MV-4-11 (cell line): Measurements from ENCODE around the gene STYXL1.
"Not testable (repeated sequence)": the region's sequence is repeated elsewhere in the genome, so short reads cannot be mapped to it uniquely, and the experiment has no call there.

Source experiments
- DNase-seq: peaks from one replicate; lab custom pipeline; 2025; lab: John Stamatoyannopoulos, UW

STYXL1 gene

GRCh38 chr7:76065016-76065612, 17.3 kb upstream of the STYXL1 start:
- no peak for DNase-seq

DNA sequence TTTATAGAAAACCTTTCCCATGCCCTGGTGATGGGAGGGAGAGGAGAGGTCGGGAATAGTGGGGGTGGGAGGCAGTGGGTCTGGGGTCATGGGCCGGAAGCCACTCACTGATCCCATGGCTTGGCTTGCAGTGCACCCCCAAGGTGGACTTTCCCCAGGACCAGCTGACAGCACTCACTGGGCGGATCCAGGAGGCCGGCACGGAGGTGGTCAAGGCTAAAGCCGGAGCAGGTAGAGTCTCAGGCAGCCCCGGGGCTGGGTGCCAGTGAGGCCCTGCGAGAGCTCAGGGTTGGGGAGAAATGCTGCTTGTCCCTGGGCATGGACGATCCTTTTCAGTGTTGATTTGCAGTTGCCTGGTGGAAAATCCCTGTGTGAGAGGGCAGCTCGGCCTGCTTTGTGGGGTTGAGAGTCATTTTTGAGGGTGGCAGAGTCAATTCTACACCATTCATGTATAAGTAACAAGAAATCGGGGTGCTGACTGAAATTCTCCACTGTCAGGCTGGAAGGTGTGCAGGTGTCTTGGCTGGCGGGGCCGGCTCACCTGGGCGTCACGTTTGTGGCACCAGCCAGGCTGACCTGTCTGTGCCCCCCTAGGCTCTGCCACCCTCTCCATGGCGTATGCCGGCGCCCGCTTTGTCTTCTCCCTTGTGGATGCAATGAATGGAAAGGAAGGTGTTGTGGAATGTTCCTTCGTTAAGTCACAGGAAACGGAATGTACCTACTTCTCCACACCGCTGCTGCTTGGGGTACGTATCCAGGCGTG, 16.6 kb upstream of the STYXL1 start:
- no peak for DNase-seq

GRCh38 chr7:76063525-76063924, 15.7 kb upstream of the STYXL1 start:
- no peak for DNase-seq

DNA sequence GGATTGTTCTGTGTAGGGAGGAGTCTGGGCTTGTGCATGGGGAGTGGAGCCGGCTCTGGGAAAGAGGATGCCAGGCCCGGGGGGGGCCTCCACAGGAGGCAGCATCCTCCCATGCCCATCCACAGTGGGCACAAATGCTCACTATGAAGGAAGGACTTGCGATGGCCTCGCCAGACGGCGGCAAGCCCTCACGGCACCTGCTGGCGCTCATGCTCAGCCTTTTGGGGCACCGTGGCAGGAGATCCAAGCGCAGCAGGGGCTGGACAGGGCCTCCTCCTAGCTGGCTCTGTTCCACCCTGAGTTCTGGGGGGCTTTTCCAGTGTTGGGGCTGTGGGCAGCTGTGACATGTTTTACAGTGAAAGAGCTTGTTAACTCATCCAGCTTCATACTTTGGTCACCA, 15.3 kb upstream of the STYXL1 start:
- no peak for DNase-seq

DNA sequence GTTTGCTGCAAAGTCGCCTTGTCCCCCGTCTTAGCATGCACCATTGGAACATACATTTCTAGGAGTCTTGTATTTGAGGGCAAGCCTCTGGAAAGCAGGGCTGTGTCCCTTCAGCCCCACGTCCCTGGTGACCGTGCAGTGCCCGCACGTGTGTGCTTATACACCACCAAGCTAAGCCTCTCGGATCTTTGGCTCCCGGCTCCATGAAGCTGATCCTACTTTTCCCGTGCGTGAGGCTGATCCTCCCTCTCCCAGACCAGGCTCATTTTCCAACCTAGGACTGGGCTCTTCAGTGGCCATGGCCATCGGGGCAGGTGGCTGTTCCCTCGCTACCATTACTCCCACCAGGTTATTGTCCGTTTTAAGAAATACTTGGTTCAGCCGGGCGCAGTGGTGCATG, 14.5 kb upstream of the STYXL1 start:
- DNase-seq, result no peak

GRCh38 chr7:76060842-76061241, 13.0 kb upstream of the STYXL1 start:
- DNase-seq, result no peak

DNA sequence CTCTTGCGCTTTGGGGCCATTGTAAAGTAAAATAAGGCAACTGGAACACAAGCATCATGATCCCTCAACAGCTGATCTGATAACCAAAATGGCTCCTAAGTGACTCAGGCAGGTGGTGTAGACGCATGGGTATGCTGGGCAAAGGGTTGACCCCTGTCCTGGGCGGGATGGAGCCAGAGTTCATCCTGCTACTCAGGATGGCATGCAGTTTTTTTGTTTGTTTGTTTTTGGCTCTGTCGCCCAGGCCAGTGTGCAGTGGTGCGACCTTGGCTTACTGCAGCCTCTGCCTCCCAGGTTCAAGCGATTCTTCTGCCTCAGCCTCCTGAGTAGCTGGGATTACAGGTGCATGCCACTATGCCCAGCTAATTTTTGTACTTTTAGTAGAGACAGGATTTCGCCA, 10.9 kb upstream of the STYXL1 start:
- not testable (repeated sequence) for DNase-seq

DNA sequence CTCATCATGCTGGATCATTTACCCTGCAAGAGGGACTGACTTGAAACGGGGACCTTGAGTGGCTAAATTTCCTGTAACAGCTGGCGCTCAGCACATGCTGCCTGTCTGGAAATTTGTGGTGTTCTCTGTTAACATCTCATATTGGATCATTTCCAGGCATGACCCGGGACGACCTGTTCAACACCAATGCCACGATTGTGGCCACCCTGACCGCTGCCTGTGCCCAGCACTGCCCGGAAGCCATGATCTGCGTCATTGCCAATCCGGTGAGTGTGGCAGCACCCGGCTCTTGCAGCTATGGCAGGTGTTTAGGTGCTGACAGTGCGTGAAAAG, 10.0 kb upstream of the STYXL1 start:
- DNase-seq, result no peak

DNA sequence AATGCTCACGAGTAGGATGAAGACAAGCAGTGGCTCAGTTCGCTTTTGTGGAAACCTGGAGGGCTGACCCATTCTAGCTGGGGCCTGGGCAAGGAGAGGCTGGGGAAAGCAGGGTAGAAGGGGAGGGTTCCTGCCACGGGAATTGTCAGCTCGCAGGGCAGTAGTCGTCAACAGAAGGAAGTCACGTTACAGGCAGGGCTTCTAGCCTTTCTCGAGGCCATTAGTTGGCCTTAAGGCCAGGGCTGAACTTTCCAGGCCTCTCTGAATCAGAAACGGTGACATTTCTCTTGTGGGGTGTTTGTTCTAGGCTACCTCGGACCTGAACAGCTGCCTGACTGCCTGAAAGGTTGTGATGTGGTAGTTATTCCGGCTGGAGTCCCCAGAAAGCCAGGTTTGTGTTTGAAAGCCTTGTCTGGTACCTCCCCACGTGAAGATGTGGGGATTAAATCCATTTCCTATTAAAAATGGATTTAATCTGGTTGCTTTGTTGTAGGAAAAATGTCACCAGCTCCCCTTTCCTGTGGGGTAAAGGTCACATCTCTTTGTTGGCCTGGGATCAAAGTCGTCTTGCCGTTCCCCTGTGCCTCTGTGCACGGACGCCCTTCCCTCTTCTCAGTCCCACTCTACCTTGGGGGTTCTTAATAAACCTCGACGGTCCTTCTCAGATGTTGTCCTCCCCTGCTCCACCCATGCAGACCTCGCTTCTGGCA, 9.5 kb upstream of the STYXL1 start:
- no peak for DNase-seq

GRCh38 chr7:76056241-76056640, 8.4 kb upstream of the STYXL1 start:
- no peak for DNase-seq

- DNase-seq, result peak; percentile 91
These were observed 6.6 kb upstream of the STYXL1 start for GRCh38 chr7:76054123-76055120.

- no peak for DNase-seq
These were observed 5.7 kb upstream of the STYXL1 start for GRCh38 chr7:76053461-76053860.

GRCh38 chr7:76052681-76053080, 4.9 kb upstream of the STYXL1 start:
- DNase-seq, result not testable (repeated sequence)

GRCh38 chr7:76051840-76052239, 4.0 kb upstream of the STYXL1 start:
- DNase-seq, result no peak

- no peak for DNase-seq
These were observed 2.7 kb upstream of the STYXL1 start for GRCh38 chr7:76050545-76050944.

- no peak for DNase-seq
These were observed 1.5 kb upstream of the STYXL1 start for GRCh38 chr7:76049295-76049694.

- DNase-seq, result peak; percentile 23
These were observed 828 bp upstream of the STYXL1 start for GRCh38 chr7:76048668-76048988.

- no peak for DNase-seq
These were observed 442 bp downstream of the STYXL1 start for GRCh38 chr7:76047305-76047810.

GRCh38 chr7:76044375-76044865, 3.4 kb downstream of the STYXL1 start:
- peak; percentile 22 for DNase-seq

GRCh38 chr7:76040126-76040525, 7.7 kb downstream of the STYXL1 start:
- no peak for DNase-seq

DNA sequence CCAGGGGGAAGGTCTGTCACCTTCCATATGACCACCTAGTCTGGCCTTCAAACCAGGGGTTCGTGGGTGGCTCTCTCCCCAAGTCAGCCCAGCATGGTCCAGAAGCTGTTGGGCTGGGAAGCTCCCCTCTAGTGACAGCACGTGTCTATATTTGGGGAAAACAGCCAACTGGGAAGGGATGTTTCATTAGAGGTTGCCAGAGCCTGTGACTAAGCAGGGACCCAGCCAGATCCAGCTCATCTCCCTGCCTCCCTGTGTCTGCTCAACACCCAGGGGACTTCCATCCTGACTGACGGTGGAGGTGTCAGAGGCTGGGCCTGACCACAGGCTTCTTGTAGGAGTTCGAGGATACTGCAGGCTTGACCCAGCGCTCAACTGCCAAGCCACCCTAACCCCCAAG, 10.5 kb downstream of the STYXL1 start:
- no peak for DNase-seq

DNA sequence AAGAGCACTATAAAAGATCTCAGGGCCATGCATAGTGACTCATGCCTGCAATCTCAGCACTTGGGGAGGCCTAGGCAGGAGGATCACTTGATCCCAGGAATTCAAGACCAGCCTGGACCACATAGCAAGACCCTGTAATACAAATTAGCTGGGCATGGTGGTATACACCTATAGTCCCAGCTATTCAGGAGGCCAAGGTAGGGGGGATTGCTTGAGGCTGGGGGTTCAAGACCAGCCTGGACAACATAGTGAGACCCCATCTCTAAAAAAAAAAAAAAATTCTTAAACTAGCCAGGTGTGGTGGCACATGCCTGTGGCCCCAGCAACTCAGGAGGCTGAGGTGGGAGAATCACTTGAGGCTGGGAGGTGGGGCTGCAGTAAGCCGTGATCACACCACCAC, 15.8 kb downstream of the STYXL1 start:
- DNase-seq, result no peak
